H9 (cell line): Measurements from ENCODE around the gene DAD1. TPM values are rescaled to one million over a fixed set of nuclear protein-coding genes. Genes with fewer than 3 reads are reported as not detected.

Source experiments
- DNase-seq: peaks from one replicate; pipeline ENCODE4 v3.0.0-alpha.2; 2017
- H2AFZ ChIP-seq: one replicate; pipeline ENCODE4 v1.6.1; 2013; ENCODE audit warnings: mild to moderate bottlenecking, low read length, control low read depth, moderate library complexity
- H2AK5ac ChIP-seq: 2 replicates; pipeline ENCODE4 v1.6.1; 2013; ENCODE audit warnings: low read length, control low read depth, mixed read lengths; ENCODE audit not compliant: insufficient read length
- H2BK120ac ChIP-seq: one replicate; pipeline ENCODE4 v1.6.1; 2013; ENCODE audit warnings: low read depth, mild to moderate bottlenecking, low read length, control low read depth, inconsistent platforms; ENCODE audit not compliant: poor library complexity, severe bottlenecking
- H2BK12ac ChIP-seq: 2 replicates; pipeline ENCODE4 v1.6.1; 2013; ENCODE audit warnings: low read length, control low read depth, mixed read lengths, low read depth; ENCODE audit not compliant: insufficient read length
- H2BK15ac ChIP-seq: 2 replicates; pipeline ENCODE4 v1.6.1; 2013; ENCODE audit warnings: low read depth, low read length, control low read depth
- H2BK20ac ChIP-seq: one replicate; pipeline ENCODE4 v1.6.1; 2013; ENCODE audit warnings: low read depth, mild to moderate bottlenecking, low read length, control low read depth, inconsistent platforms; ENCODE audit not compliant: poor library complexity, severe bottlenecking
- H2BK5ac ChIP-seq: 2 replicates; pipeline ENCODE4 v1.6.1; 2013; ENCODE audit warnings: low read length, control low read depth, mixed read lengths; ENCODE audit not compliant: insufficient read length
- H3K14ac ChIP-seq: 2 replicates; pipeline ENCODE4 v1.6.1; 2013; ENCODE audit warnings: low read length, control low read depth; ENCODE audit not compliant: insufficient read depth
- H3K18ac ChIP-seq: 2 replicates; pipeline ENCODE4 v1.6.1; 2013; ENCODE audit warnings: low read depth, mild to moderate bottlenecking, mixed read lengths, low read length, control low read depth; ENCODE audit not compliant: insufficient read length
- H3K23ac ChIP-seq: 2 replicates; pipeline ENCODE4 v1.6.1; 2013; ENCODE audit warnings: low read length, control low read depth, mixed read lengths, low read depth; ENCODE audit not compliant: insufficient read length
- H3K23me2 ChIP-seq: 2 replicates; pipeline ENCODE4 v1.6.1; 2013; ENCODE audit warnings: low read depth, mild to moderate bottlenecking, mixed read lengths, low read length, control low read depth; ENCODE audit not compliant: insufficient read length, poor library complexity, severe bottlenecking
- H3K27ac ChIP-seq: 2 replicates; pipeline ENCODE4 v1.5.1; 2013; ENCODE audit warnings: low read length, control low read depth, mixed read lengths, low read depth; ENCODE audit not compliant: insufficient read length
- H3K27me3 ChIP-seq: 2 replicates; pipeline ENCODE4 v1.6.1; 2013; ENCODE audit warnings: low read length, control low read depth, inconsistent platforms; ENCODE audit not compliant: insufficient read depth
- H3K4ac ChIP-seq: 2 replicates; pipeline ENCODE4 v1.6.1; 2013; ENCODE audit warnings: low read depth, mild to moderate bottlenecking, control low read depth, inconsistent platforms, low read length, moderate library complexity
- H3K4me1 ChIP-seq: 2 replicates; pipeline ENCODE4 v1.6.1; 2013; ENCODE audit warnings: low read length, control low read depth, inconsistent platforms; ENCODE audit not compliant: insufficient read depth
- H3K4me2 ChIP-seq: 2 replicates; pipeline ENCODE4 v1.6.1; 2013; ENCODE audit warnings: low read length, control low read depth, mixed read lengths; ENCODE audit not compliant: insufficient read length, insufficient read depth
- H3K56ac ChIP-seq: 2 replicates; pipeline ENCODE4 v1.6.1; 2013; ENCODE audit warnings: low read depth, mild to moderate bottlenecking, mixed read lengths, low read length, control low read depth; ENCODE audit not compliant: insufficient read length
- H3K79me1 ChIP-seq: 2 replicates; pipeline ENCODE4 v1.6.1; 2013; ENCODE audit warnings: low read depth, mild to moderate bottlenecking, moderate library complexity, low read length, control low read depth, inconsistent platforms; ENCODE audit not compliant: insufficient read depth, poor library complexity, severe bottlenecking
- H3K79me2 ChIP-seq: 2 replicates; pipeline ENCODE4 v1.6.1; 2013; ENCODE audit warnings: low read length, control low read depth, inconsistent platforms; ENCODE audit not compliant: insufficient read depth
- H3K9ac ChIP-seq: 2 replicates; pipeline ENCODE4 v1.6.1; 2013; ENCODE audit warnings: low read length, control low read depth, mixed read lengths; ENCODE audit not compliant: insufficient read length; ENCODE audit errors: extremely low read depth
- H3K9me3 ChIP-seq: one replicate; pipeline ENCODE4 v1.6.1; 2013; ENCODE audit warnings: low read depth, low read length, inconsistent platforms; ENCODE audit not compliant: control insufficient read depth
- H3T11ph ChIP-seq: one replicate; pipeline ENCODE4 v1.6.1; 2013; ENCODE audit warnings: mild to moderate bottlenecking, low read length, control low read depth, inconsistent platforms
- H4K20me1 ChIP-seq: one replicate; pipeline ENCODE4 v1.6.1; 2013; ENCODE audit not compliant: control insufficient read depth, insufficient read length, insufficient read depth
- H4K5ac ChIP-seq: 2 replicates; pipeline ENCODE4 v1.6.1; 2013; ENCODE audit warnings: low read depth, mild to moderate bottlenecking, mixed read lengths, low read length, control low read depth; ENCODE audit not compliant: insufficient read length
- H4K8ac ChIP-seq: replicated peaks from 2 replicates; pipeline ENCODE4 v1.6.1; 2013; ENCODE audit warnings: low read length, control low read depth, mixed read lengths, low read depth; ENCODE audit not compliant: insufficient read length
- H4K91ac ChIP-seq: 2 replicates; pipeline ENCODE4 v1.6.1; 2013; ENCODE audit warnings: low read depth, mild to moderate bottlenecking, moderate library complexity, mixed read lengths, low read length, control low read depth; ENCODE audit not compliant: insufficient read length
- H3K27ac Mint-ChIP-seq, 3 experiments: 2 replicates in 2 of 3; 3 replicates in 1 of 3; pipeline ENCODE4 v1.8.0; 2020 to 2021; ENCODE audit warnings: mixed read lengths in 3 of 3, mild to moderate bottlenecking in 1 of 3, moderate library complexity in 1 of 3
- H3K27me3 Mint-ChIP-seq: 2 replicates; pipeline ENCODE4 v1.8.0; 2021; ENCODE audit warnings: low read depth, mild to moderate bottlenecking, moderate library complexity, mixed read lengths
- H3K36me3 Mint-ChIP-seq, 3 experiments: 2 replicates in 2 of 3; 3 replicates in 1 of 3; pipeline ENCODE4 v1.8.0; 2020 to 2021; ENCODE audit warnings: low read depth in 3 of 3, mixed read lengths in 3 of 3; ENCODE audit not compliant: insufficient read depth in 1 of 3
- H3K4me1 Mint-ChIP-seq, 2 experiments: 2 replicates each; pipeline ENCODE4 v1.8.0; 2020; ENCODE audit warnings: mixed read lengths in 2 of 2
- H3K4me3 Mint-ChIP-seq, 2 experiments: 2 replicates in 1 of 2; 3 replicates in 1 of 2; pipeline ENCODE4 v1.8.0; 2020 to 2021; ENCODE audit warnings: mild to moderate bottlenecking in 2 of 2, mixed read lengths in 2 of 2, moderate library complexity in 1 of 2
- H3K9me3 Mint-ChIP-seq, 2 experiments: 2 replicates in 1 of 2; 3 replicates in 1 of 2; pipeline ENCODE4 v1.8.0; 2020; ENCODE audit warnings: mild to moderate bottlenecking in 2 of 2, mixed read lengths in 2 of 2, moderate library complexity in 1 of 2
- WGBS: extraction: QIAGEN DNeasy Blood & Tissue Kit; methylation state at CpG from one replicate; pipeline ENCODE4 v1.1.7; 2013; ENCODE audit warnings: missing lambda C conversion rate, low lambda C conversion rate, mixed read lengths; ENCODE audit not compliant: insufficient read length; ENCODE audit errors: extremely low coverage; 5-methylcytosine and 5-hydroxymethylcytosine counted together
- total RNA-seq: library from RNA; stranded (reverse); gene quantifications from 2 replicates; pipeline ENCODE4 v1.2.1, GENCODE V29; 2021
- TF ChIP-seq, protein P1 (sequence below): fragments of 200-600 bp; sonication (generic); conservative IDR thresholded peaks from 3 replicates; pipeline ENCODE4 v1.8.0; 2021; ENCODE audit warnings: antibody characterized with exemption, mild to moderate bottlenecking

DAD1 gene
- total RNA-seq, 1 experiment from 2014 or later: 127 TPM

DNA sequence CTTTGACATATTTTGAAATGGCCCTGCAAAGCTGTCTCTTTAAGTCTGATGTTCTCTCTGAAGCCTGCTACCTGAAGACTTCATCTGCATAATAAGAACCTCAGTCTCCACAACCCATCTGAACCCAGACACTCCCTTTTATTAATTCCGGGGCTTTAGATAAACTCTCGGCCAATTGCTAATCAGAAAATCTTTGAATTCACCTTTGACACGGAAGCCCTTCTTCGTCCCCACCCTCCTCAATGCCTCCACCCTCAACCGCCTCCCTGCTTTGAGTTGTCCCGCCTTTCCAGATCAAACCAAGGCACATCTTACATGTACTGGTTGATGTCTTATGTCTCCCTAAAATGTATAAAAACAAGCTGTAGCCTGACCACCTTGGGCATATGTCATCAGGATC, 37.6 kb upstream of the DAD1 start:
- Histone ChIP-seq H3K23ac (no peak overlapping the region), H2BK5ac (no peak overlapping the region), H3K14ac (no peak overlapping the region), H2BK20ac (no peak overlapping the region), H3K9me3 (no peaks in the 10 kb centered on the region), H3K27me3 (no peaks in the 10 kb centered on the region), H2BK120ac (no peak overlapping the region), H3K79me2 (no peaks in the 10 kb centered on the region), H2BK15ac (no peak overlapping the region), H3K79me1 (no peaks in the 10 kb centered on the region), H3K4me1 (no peaks in the 10 kb centered on the region; the same call in 1 of the 2 replicates), H2BK12ac (no peak overlapping the region), H3K9ac (no peak overlapping the region), H2AFZ (no peak overlapping the region), H2AK5ac (no peak overlapping the region), H4K91ac (no peak overlapping the region), H3K56ac (no peak overlapping the region), H3K23me2 (no peaks in the 10 kb centered on the region), H3K4me2 (no peak overlapping the region), H3K27ac (no peak overlapping the region), H3K18ac (no peak overlapping the region), H4K5ac (no peak overlapping the region), H4K8ac (no peak overlapping the region), H3K4ac (no peak overlapping the region), H4K20me1 (no peaks in the 10 kb centered on the region), H3T11ph (no peak overlapping the region)
- no peaks in the 10 kb centered on the region; the same call in 1 of the 2 replicates for H3K27me3 Mint-ChIP-seq
- peaks cover 5 to 14% (median 9%) of the 10 kb centered on the region in 3 experiments for H3K36me3 Mint-ChIP-seq
- H3K27ac Mint-ChIP-seq: no peak overlapping the region; a peak in 2 of 7 replicates
- no peak overlapping the region for H3K4me3 Mint-ChIP-seq
- TF ChIP-seq, protein P1, sequence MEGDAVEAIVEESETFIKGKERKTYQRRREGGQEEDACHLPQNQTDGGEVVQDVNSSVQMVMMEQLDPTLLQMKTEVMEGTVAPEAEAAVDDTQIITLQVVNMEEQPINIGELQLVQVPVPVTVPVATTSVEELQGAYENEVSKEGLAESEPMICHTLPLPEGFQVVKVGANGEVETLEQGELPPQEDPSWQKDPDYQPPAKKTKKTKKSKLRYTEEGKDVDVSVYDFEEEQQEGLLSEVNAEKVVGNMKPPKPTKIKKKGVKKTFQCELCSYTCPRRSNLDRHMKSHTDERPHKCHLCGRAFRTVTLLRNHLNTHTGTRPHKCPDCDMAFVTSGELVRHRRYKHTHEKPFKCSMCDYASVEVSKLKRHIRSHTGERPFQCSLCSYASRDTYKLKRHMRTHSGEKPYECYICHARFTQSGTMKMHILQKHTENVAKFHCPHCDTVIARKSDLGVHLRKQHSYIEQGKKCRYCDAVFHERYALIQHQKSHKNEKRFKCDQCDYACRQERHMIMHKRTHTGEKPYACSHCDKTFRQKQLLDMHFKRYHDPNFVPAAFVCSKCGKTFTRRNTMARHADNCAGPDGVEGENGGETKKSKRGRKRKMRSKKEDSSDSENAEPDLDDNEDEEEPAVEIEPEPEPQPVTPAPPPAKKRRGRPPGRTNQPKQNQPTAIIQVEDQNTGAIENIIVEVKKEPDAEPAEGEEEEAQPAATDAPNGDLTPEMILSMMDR: no peak
- peaks cover 15 to 18% of the 10 kb centered on the region in 2 experiments for H3K9me3 Mint-ChIP-seq
- no peak for DNase-seq
- H3K4me1 Mint-ChIP-seq: peaks cover 23 to 25% of the 10 kb centered on the region in 2 experiments
- WGBS: no CpG with 5 or more reads among the region's 6 CpGs
